AG09309 (cell line): ENCODE measurements around the gene SPACA1.
"Not testable (repeated sequence)": the region's sequence is repeated elsewhere in the genome, so short reads cannot be mapped to it uniquely, and the experiment has no call there.

ENCODE experiments used
- DNase-seq: peaks from one replicate; pipeline ENCODE4 v3.0.0-alpha.2; 2010; ENCODE audit warnings: low read depth
- H3K4me3 ChIP-seq: 2 replicates; pipeline ENCODE4 v1.5.1; 2011; ENCODE audit warnings: mild to moderate bottlenecking, low read depth, low read length, moderate library complexity; ENCODE audit not compliant: control insufficient read depth
- TF ChIP-seq, protein P1 (sequence below): IDR thresholded peaks from 2 replicates; pipeline ENCODE4 v1.5.1; 2011; ENCODE audit warnings: mild to moderate bottlenecking, low read depth, low read length, inconsistent platforms; ENCODE audit not compliant: insufficient read depth, control insufficient read depth; ENCODE audit errors: missing control alignments

The SPACA1 gene, protein sequence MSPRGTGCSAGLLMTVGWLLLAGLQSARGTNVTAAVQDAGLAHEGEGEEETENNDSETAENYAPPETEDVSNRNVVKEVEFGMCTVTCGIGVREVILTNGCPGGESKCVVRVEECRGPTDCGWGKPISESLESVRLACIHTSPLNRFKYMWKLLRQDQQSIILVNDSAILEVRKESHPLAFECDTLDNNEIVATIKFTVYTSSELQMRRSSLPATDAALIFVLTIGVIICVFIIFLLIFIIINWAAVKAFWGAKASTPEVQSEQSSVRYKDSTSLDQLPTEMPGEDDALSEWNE

DNA sequence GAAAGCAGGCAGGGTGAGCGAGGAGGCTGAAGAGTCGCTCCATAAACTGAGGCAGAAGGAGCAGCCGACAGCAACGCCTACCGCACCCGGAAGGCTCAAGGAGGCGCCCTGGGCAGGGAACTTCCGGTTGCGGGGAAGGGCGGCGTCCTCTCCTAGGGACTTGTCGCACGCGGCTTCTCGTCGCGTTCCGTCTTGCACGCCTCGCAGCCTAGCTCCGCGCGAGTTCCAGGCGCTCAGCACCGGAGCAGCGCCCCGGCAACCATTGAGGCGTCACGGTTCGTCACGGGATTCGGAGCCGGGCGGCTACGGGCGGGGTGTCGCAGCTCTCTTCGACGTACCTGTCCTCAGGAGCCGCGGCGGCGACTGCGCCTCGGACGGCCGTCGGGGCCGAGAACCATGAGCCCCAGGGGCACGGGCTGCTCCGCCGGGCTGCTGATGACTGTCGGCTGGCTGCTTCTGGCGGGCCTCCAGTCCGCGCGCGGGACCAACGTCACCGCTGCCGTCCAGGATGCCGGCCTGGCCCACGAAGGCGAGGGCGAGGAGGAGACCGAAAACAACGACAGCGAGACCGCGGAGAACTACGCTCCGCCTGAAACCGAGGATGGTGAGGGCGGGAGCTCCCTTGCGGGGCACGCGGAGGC lies at the start of gene SPACA1:
Gene SPACA1 (plus strand): TSS at position 332 of the 641 bp plus-strand sequence. CDS start 65 bp downstream, at position 397.
- TF ChIP-seq, protein P1, sequence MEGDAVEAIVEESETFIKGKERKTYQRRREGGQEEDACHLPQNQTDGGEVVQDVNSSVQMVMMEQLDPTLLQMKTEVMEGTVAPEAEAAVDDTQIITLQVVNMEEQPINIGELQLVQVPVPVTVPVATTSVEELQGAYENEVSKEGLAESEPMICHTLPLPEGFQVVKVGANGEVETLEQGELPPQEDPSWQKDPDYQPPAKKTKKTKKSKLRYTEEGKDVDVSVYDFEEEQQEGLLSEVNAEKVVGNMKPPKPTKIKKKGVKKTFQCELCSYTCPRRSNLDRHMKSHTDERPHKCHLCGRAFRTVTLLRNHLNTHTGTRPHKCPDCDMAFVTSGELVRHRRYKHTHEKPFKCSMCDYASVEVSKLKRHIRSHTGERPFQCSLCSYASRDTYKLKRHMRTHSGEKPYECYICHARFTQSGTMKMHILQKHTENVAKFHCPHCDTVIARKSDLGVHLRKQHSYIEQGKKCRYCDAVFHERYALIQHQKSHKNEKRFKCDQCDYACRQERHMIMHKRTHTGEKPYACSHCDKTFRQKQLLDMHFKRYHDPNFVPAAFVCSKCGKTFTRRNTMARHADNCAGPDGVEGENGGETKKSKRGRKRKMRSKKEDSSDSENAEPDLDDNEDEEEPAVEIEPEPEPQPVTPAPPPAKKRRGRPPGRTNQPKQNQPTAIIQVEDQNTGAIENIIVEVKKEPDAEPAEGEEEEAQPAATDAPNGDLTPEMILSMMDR = no peak
- DNase-seq = no peak
- no peak within 1 kb of the TSS for H3K4me3 ChIP-seq

DNA sequence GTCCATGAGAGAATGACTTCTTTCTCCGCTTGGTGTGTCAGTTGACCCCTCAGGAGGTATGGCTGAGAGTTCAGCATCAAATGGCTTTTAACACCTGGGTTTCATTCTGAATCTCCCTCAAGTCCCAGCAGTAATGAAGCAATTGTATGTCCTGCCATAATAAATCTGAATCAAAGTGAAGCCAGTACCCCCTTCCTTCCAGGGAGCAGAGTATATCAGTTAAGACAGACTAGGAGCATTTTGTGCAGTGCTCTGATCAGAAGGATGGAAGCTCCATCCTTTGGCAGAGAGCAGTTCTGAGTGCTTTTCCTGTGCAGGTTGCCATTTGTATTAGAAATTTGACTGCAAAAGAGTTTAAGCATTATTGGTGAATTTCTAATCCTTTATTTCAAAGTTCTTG lies 46.9 kb upstream of the SPACA1 start:
- H3K4me3 ChIP-seq = no peak overlapping the region
- DNase-seq = no peak
- TF ChIP-seq, protein P1 = no peak

GRCh38 chr6:88001279-88001678 lies 46.4 kb upstream of the SPACA1 start:
- H3K4me3 ChIP-seq, DNase-seq: not testable (repeated sequence)

DNA sequence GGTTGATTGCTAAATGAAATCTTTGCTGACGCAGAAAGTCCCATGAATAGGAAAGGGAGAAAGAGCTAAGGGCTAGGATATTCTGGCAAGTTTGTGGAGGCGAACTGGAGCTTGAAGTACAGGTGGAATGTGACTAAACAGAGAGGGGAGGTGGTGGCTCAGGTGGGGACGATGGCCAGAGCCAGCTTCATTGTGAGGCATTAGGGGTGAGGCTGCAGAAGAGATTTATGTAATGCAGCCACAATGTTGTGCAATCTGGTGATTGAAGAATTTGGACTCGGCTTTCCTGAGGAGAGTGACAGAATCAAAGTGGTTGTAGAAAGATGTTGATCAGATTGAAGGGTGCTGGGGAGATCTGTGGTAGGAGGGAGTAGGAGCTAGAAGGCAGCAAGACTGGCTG lies 42.9 kb upstream of the SPACA1 start:
- DNase-seq = no peak
- H3K4me3 ChIP-seq = no peak overlapping the region
- TF ChIP-seq, protein P1 = no peak

- TF ChIP-seq, protein P1 = no peak
Measured at GRCh38 chr6:88006557-88006956, 41.1 kb upstream of the SPACA1 start.

GRCh38 chr6:88008411-88008810 lies 39.2 kb upstream of the SPACA1 start:
- H3K4me3 ChIP-seq = no peak overlapping the region
- TF ChIP-seq, protein P1 = no peak
- no peak for DNase-seq

More at GRCh38 chr6:88006557-88006956, 41.1 kb upstream of the SPACA1 start:
- DNase-seq = no peak
- no peak overlapping the region for H3K4me3 ChIP-seq

- DNase-seq = no peak
- H3K4me3 ChIP-seq = no peak overlapping the region
Measured at GRCh38 chr6:88008831-88009231, 38.8 kb upstream of the SPACA1 start.

More at GRCh38 chr6:88008831-88009231, 38.8 kb upstream of the SPACA1 start:
- TF ChIP-seq, protein P1 = no peak
